Left ventricle myocardium inferior (tissue), 1 donor: ENCODE results near the gene TSPYL2. TPM values are rescaled to one million over a fixed set of nuclear protein-coding genes. Genes with fewer than 3 reads are reported as not detected.

Experiments
- DNase-seq: peaks from one replicate; pipeline ENCODE4 v3.0.0-alpha.2; 2020
- H3K27ac ChIP-seq: fragments of 200-600 bp; replicated peaks from 2 replicates; pipeline ENCODE4 v1.8.0; 2021
- H3K27me3 ChIP-seq: fragments of 200-600 bp; 2 replicates; pipeline ENCODE4 v1.8.0; 2021; ENCODE audit warnings: low read depth
- H3K36me3 ChIP-seq: fragments of 200-600 bp; 2 replicates; pipeline ENCODE4 v1.8.0; 2021
- H3K4me1 ChIP-seq: fragments of 200-600 bp; 2 replicates; pipeline ENCODE4 v1.8.0; 2021
- H3K4me3 ChIP-seq: fragments of 200-600 bp; 2 replicates; pipeline ENCODE4 v1.8.0; 2021; ENCODE audit warnings: mild to moderate bottlenecking, moderate library complexity
- H3K9me3 ChIP-seq: fragments of 200-600 bp; replicated peaks from 2 replicates; pipeline ENCODE4 v1.8.0; 2021
- intact Hi-C: fragments of 100-400 bp; cut with micrococcal nuclease; formaldehyde crosslinking; loops from one replicate; pipeline ENCODE4 v1.11.0; 2022
- total RNA-seq: library from RNA; stranded (reverse); fragmentation: NEBNext Ultra II Directional; extraction: Animal tissue kit (Norgen Biotek cat#: 25700); gene quantifications from one replicate; pipeline ENCODE4 v1.2.1, GENCODE V29; 2021
- TF ChIP-seq, protein P1 (sequence below): fragments of 200-600 bp; IDR thresholded peaks from 2 replicates; pipeline ENCODE4 v1.8.0; 2021; ENCODE audit warnings: antibody characterized with exemption, mild to moderate bottlenecking, borderline replicate concordance
- donor health status: DM: no; HTN: yes; CAD: no; lungs with severe emphysema.

Gene TSPYL2
- total RNA-seq, 1 donor from 2014 or later: 37.0 TPM

DNA sequence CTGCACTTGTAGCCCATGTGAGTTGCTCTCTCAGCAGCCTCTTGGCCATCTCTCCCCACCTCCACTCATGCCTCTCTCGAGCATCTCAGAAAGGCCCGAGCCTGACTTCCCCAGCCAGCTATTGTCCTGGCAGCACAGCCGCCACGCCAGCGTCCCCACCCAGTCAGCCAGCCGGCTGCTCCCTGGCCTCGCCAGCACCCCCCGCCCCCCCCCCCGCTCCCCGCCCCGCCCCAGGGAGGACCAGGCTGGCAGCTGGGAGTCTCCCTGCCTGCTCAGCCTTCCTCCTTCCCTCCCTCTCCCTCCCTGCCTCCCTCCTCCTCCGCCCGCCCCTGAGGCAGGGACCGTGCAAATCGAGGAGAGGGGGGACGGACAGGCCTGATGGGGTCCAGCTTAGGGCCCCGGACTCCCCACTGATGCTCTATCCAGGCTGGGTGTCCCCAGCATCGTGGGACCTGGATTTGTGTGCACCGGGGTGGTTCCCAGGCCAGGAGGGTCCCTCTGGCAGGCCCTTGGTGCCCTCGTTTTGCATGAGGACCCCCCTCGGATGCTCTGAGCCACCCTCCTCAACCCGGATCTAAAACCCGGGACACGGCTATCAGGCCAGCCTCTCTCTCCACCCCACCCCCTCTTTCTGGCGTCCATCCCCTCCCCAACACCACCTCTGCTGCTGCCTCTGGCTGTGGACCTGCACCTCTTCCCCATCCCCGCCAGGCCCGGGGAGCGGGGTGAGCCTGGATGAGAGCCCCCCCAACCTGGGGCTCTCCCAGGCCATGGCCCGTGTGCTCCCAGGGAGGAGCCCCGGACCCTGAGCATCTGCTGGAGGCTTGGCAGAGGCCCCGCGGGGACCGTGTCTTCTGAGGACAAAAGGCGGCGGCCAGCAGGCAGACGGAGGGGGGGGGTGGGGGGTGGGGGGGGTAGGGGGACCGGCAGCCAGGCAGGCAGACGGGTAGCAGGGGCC lies 33.7 kb upstream of the TSPYL2 start, which contains the start of gene GPR173:
Gene GPR173, plus strand, starts transcription at position 621 of the 958 bp plus-strand sequence. CDS start 27,833 bp downstream, outside the sequence.
- Histone ChIP-seq H3K27me3 (peaks cover 2% of the 10 kb centered on the region), H3K4me1 (no peaks in the 10 kb centered on the region), H3K9me3 (no peaks in the 10 kb centered on the region), H3K27ac (peak within 1 kb of the TSS; percentile 42), H3K4me3 (peak within 1 kb of the TSS; percentile 59), H3K36me3 (no peaks in the 10 kb centered on the region)
- intact Hi-C loops: no loop called here
- TF ChIP-seq, protein P1, sequence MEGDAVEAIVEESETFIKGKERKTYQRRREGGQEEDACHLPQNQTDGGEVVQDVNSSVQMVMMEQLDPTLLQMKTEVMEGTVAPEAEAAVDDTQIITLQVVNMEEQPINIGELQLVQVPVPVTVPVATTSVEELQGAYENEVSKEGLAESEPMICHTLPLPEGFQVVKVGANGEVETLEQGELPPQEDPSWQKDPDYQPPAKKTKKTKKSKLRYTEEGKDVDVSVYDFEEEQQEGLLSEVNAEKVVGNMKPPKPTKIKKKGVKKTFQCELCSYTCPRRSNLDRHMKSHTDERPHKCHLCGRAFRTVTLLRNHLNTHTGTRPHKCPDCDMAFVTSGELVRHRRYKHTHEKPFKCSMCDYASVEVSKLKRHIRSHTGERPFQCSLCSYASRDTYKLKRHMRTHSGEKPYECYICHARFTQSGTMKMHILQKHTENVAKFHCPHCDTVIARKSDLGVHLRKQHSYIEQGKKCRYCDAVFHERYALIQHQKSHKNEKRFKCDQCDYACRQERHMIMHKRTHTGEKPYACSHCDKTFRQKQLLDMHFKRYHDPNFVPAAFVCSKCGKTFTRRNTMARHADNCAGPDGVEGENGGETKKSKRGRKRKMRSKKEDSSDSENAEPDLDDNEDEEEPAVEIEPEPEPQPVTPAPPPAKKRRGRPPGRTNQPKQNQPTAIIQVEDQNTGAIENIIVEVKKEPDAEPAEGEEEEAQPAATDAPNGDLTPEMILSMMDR: no peak
- peak; percentile 28 for DNase-seq

DNA sequence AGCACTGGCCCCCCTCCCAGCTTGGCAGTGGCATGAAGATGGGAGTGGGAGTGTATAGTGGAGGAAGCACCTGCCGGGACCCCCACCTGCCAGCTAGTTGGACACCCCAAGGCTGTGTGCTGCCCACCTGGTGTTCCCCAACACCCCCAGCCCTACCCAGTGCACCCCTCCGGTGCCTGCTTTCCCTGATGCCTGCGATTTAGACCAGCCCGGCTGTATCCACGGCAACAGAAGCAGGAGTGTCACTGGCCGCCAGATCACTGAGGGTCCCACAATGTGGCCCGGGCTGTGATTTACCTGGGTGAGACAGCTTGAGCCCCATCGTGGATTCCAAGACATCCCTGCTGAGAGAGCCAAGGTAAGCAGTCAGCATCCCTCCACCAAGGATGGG lies 33.0 kb upstream of the TSPYL2 start:
- intact Hi-C loops: no loop called here
- Histone ChIP-seq H3K36me3 (no peaks in the 10 kb centered on the region), H3K27me3 (peaks cover 2% of the 10 kb centered on the region), H3K4me1 (no peaks in the 10 kb centered on the region), H3K4me3 (peak overlapping the region; percentile 59), H3K27ac (no peak overlapping the region), H3K9me3 (no peaks in the 10 kb centered on the region)
- TF ChIP-seq, protein P1: no peak
- DNase-seq: no peak

DNA sequence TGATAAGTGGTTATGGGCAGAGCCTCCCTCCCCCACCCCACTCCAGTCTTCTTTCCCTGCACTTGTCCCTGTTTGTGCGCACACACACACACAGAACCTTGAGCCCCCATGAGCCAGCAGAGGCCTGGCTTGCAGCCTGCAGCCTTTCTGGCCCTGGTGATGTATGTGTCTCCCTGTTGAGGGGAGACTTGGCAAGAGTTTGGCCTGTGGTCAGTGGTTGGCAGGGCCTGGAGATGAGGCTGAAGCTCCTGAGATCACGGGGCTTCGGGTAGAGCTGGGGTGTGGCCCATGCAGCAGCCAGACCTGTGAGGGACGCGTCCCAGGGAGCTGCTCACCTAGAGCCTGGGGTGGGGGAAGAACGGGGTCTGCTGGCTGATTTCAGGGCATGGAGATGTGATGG lies 31.3 kb upstream of the TSPYL2 start:
- Histone ChIP-seq H3K27ac (no peak overlapping the region), H3K4me3 (no peak overlapping the region), H3K9me3 (no peaks in the 10 kb centered on the region), H3K36me3 (no peaks in the 10 kb centered on the region), H3K27me3 (peaks cover 2% of the 10 kb centered on the region), H3K4me1 (no peaks in the 10 kb centered on the region)
- intact Hi-C loops: no loop called here
- TF ChIP-seq, protein P1: no peak
- DNase-seq: no peak

DNA sequence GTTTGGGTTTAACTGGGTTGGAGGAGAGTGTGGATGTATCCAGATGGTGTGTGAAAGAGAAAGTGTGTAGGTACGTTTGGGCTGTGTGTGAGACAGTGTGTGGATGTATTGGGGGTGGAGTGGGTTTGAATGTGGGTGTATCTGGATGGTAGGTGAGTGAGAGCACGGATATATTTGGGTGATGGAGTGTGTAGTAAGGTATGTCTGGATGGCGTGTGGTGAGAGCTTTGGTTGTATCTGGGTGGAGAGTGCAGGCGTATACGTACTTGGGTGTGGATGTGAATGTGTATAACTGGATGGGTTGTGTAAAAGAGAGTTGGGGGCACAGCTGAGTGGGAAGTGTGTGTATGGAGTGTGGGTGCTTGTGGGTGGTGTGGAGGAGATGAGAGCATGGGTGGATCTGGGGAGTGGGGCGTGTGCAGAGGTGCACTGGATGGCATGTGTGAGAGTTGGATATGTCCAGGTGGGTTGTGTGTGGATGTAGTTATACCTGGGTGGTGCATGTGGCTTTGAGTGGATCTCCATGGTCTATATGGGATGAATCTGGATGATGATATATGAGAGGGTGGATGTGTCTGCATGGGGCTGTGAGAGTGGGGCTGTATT lies 26.8 kb upstream of the TSPYL2 start:
- intact Hi-C loops: no loop called here
- Histone ChIP-seq H3K27ac (no peak overlapping the region), H3K4me3 (no peak overlapping the region), H3K27me3 (no peaks in the 10 kb centered on the region), H3K4me1 (no peaks in the 10 kb centered on the region), H3K36me3 (no peaks in the 10 kb centered on the region), H3K9me3 (no peaks in the 10 kb centered on the region)
- TF ChIP-seq, protein P1: no peak
- DNase-seq: no peak

DNA sequence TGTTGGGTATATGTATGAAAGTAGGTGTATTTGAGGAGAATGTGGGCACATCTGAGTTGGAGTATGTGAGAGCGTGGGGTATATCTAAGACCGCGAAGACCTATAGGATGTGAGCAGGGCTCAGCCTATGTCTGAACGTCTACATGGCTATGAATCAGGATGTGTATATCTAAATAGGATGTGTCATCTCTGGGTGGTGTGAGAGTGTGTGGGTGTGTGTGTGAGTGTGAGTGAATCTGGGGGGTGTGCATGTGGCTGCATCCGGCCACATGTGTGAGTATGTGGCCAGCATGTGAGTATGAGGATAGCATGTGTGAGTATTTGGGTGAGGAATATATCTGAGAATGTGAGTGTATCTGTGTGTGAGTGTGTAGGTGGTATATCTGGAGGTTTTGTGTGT lies 25.9 kb upstream of the TSPYL2 start:
- Histone ChIP-seq H3K27ac (no peak overlapping the region), H3K36me3 (no peaks in the 10 kb centered on the region), H3K9me3 (no peaks in the 10 kb centered on the region), H3K4me1 (no peaks in the 10 kb centered on the region), H3K4me3 (no peak overlapping the region), H3K27me3 (no peaks in the 10 kb centered on the region)
- intact Hi-C loops: no loop called here
- no peak for DNase-seq
- TF ChIP-seq, protein P1: no peak
